B cell (primary cell): ENCODE data around the gene THBS3. TPM values are rescaled to one million over a fixed set of nuclear protein-coding genes. Genes with fewer than 3 reads are reported as not detected.

Source experiments
- ATAC-seq: fragments of 200-7000 bp; cut with Tn5 transposase; one replicate; pipeline ENCODE4 v1.10.0; 2021; ENCODE audit warnings: low read depth, mild to moderate bottlenecking, moderate number of reproducible peaks, moderate library complexity
- CTCF ChIA-PET: fragments of 350-600 bp; sonication (Branson Sonifier 250); formaldehyde crosslinking; loops from one replicate; lab custom pipeline; 2021; ENCODE audit warnings: antibody characterized with exemption, inconsistent platforms; lab: Charles Lee
- POLR2A ChIA-PET: fragments of 350-600 bp; sonication (Branson Sonifier 250); formaldehyde crosslinking; loops from one replicate; lab custom pipeline; 2021; ENCODE audit warnings: antibody characterized with exemption; lab: Charles Lee
- DNase-seq: peaks from one replicate; pipeline ENCODE4 v3.0.0; 2013
- H2AFZ ChIP-seq: 2 replicates; pipeline ENCODE4 v1.6.1; 2012; ENCODE audit warnings: mild to moderate bottlenecking, low read depth, low read length; ENCODE audit not compliant: insufficient read depth, poor library complexity, severe bottlenecking
- H3K27ac ChIP-seq, 2 donors: 1 replicate in 1 of 2; 2 replicates in 1 of 2; pipeline ENCODE4 v1.5.1; 2012 to 2013; ENCODE audit warnings: low read length in 2 of 2, mild to moderate bottlenecking in 2 of 2, moderate library complexity in 1 of 2
- H3K27me3 ChIP-seq, 4 experiments: fragments of 200-600 bp in 1 of 4; sonication (generic) in 1 of 4; replicated peaks in 1 of 4; 1 replicate in 2 of 4; 2 replicates in 2 of 4; pipeline versions ENCODE4 v1.6.1 to v1.7.0; 2013 to 2016; ENCODE audit warnings: low read length in 3 of 4, mild to moderate bottlenecking in 2 of 4, mixed read lengths in 1 of 4, moderate library complexity in 1 of 4; ENCODE audit not compliant: insufficient read depth in 4 of 4, control insufficient read depth in 3 of 4; ENCODE audit errors: control extremely low read depth in 1 of 4
- H3K36me3 ChIP-seq, 2 experiments: replicated peaks in 1 of 2; 1 replicate in 1 of 2; 2 replicates in 1 of 2; pipeline versions ENCODE4 v1.6.1 to v1.7.1; 2013; ENCODE audit warnings: low read length in 1 of 2; ENCODE audit not compliant: insufficient read depth in 2 of 2, control insufficient read depth in 1 of 2; ENCODE audit errors: control extremely low read depth in 1 of 2, extremely low read depth in 1 of 2
- H3K4me1 ChIP-seq, 2 donors: fragments of 200-600 bp in 1 of 2; sonication (generic) in 1 of 2; 1 replicate in 1 of 2; 2 replicates in 1 of 2; pipeline versions ENCODE4 v1.5.1 to v1.6.1; 2013 to 2017; ENCODE audit warnings: low read length in 2 of 2; ENCODE audit not compliant: control insufficient read depth in 2 of 2, insufficient read depth in 2 of 2
- H3K4me2 ChIP-seq: replicated peaks from 2 replicates; pipeline ENCODE3; 2012; ENCODE audit warnings: mild to moderate bottlenecking, low read depth, low read length; ENCODE audit not compliant: poor library complexity, severe bottlenecking
- H3K4me3 ChIP-seq, 5 experiments: fragments of 200-600 bp in 1 of 5; sonication (generic) in 1 of 5; 1 replicate in 3 of 5; 2 replicates in 2 of 5; pipeline versions ENCODE4 v1.5.1 to v1.7.0; 2011 to 2016; ENCODE audit warnings: low read length in 4 of 5, mild to moderate bottlenecking in 4 of 5, low read depth in 2 of 5, control low read depth in 1 of 5, moderate library complexity in 1 of 5; ENCODE audit not compliant: insufficient read depth in 1 of 5; ENCODE audit errors: control extremely low read depth in 1 of 5, extremely low read depth in 1 of 5
- H3K79me2 ChIP-seq: fragments of 200-600 bp; sonication (generic); one replicate; pipeline ENCODE4 v1.6.0; 2016; ENCODE audit warnings: low read length; ENCODE audit not compliant: control insufficient read depth, insufficient read depth
- H3K9ac ChIP-seq: fragments of 200-600 bp; sonication (generic); 2 replicates; pipeline ENCODE4 v1.6.1; 2017; ENCODE audit warnings: mild to moderate bottlenecking, low read length, moderate library complexity
- H3K9me3 ChIP-seq, 3 donors: one replicate each; pipeline versions ENCODE4 v1.6.1 to v1.7.1; 2013; ENCODE audit warnings: low read length in 2 of 3; ENCODE audit not compliant: control insufficient read depth in 2 of 3, insufficient read depth in 1 of 3; ENCODE audit errors: control extremely low read depth in 1 of 3
- H4K20me1 ChIP-seq: 2 replicates; pipeline ENCODE4 v1.6.0; 2012; ENCODE audit warnings: mild to moderate bottlenecking, low read length; ENCODE audit not compliant: insufficient read depth, control insufficient read depth, poor library complexity, severe bottlenecking
- H3K27ac Mint-ChIP-seq: one replicate; pipeline ENCODE4 v1.8.0; 2021; ENCODE audit warnings: mixed read lengths
- H3K27me3 Mint-ChIP-seq: one replicate; pipeline ENCODE4 v1.8.0; 2021; ENCODE audit warnings: mixed read lengths
- H3K4me1 Mint-ChIP-seq: one replicate; pipeline ENCODE4 v1.8.0; 2021; ENCODE audit warnings: mixed read lengths
- H3K4me3 Mint-ChIP-seq: one replicate; pipeline ENCODE4 v1.8.0; 2021; ENCODE audit warnings: mixed read lengths
- H3K9me3 Mint-ChIP-seq: one replicate; pipeline ENCODE4 v1.8.0; 2022; ENCODE audit warnings: mixed read lengths; ENCODE audit not compliant: insufficient read depth
- EZH2 ChIP-seq: IDR thresholded peaks from 2 replicates; pipeline ENCODE4 v1.6.1; 2012; ENCODE audit warnings: borderline replicate concordance, low read depth, mild to moderate bottlenecking, moderate library complexity, low read length; ENCODE audit not compliant: insufficient read depth, poor library complexity, severe bottlenecking
- WGBS: methylation state at CpG from one replicate; pipeline ENCODE4 v1.1.5; 2013; ENCODE audit warnings: missing lambda C conversion rate; ENCODE audit not compliant: insufficient coverage; 5-methylcytosine and 5-hydroxymethylcytosine counted together
- intact Hi-C: fragments of 100-400 bp; cut with micrococcal nuclease; formaldehyde crosslinking; loops from one replicate; pipeline ENCODE4 v1.10.0; 2022
- polyA plus RNA-seq: library from polyadenylated mRNA; depleted of rRNA; stranded (reverse); fragments of >200 nt; gene quantifications from 2 replicates; pipeline ENCODE4 v1.2.3, GENCODE V29; 2012
- total RNA-seq, 2 donors: library from RNA; stranded (reverse); fragments of 120-200 nt in 1 of 2; gene quantifications; 1 replicate in 1 of 2; 2 replicates in 1 of 2; pipeline versions ENCODE4 v1.2.3 to v1.2.4, GENCODE V29; 2013 to 2022
- TF ChIP-seq, protein P1 (sequence below): fragments of 200-600 bp; IDR thresholded peaks from one replicate; pipeline ENCODE4 v1.8.0; 2022; ENCODE audit warnings: antibody characterized with exemption, mild to moderate bottlenecking

The THBS3 gene
- total and polyA plus RNA-seq, 2 donors (not counting 1 experiment from before 2014, with no cell fraction given): 28.0 to 28.6 TPM

DNA sequence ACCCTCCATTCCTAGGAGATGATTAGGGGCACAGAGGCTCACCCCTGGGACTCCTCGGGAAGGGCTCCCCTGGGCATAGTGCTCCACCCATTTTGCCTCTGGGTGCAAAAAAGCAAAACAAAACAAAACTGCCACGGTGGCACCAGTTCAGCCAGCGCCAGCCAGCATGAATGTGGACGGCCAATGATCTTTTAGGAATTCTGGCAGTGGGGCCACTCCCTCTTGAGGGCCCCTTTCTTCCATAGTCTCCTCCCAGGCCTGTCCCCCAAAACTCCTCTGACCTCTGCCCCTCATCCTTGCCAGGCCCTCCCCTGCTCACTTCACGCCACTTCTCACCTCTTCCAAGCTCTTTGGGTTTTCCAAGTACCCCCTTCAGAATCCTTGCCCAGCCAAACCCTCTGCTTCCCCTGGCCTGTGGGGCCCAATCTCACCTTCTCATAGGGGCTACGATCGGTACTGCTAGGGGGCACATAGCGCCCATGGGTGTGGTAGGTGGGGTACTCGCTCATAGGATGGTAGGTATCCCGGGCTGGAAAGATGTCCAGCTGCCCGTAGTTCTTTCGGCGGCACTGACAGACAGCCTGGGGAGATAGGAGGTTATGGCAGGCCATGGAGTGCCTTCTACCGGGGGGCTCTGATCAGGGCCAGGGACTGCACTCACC, 20.8 kb downstream of the THBS3 start:
- CTCF ChIA-PET: interaction anchor here (1.8 to 2.4 kb wide), 2 partner anchors 13 to 21 kb away, joined by 4 to 11 read pairs; partner anchors contain the start of gene THBS3
- H3K4me3 Mint-ChIP-seq: no peak overlapping the region
- ATAC-seq: no peak
- no peaks in the 10 kb centered on the region for H4K20me1 ChIP-seq
- H3K4me1 Mint-ChIP-seq: peaks cover 28% of the 10 kb centered on the region
- peaks cover 18 to 31% of the 10 kb centered on the region in 2 donors for H3K4me1 ChIP-seq
- no peak for DNase-seq
- H3K27me3 ChIP-seq: no peaks in the 10 kb centered on the region
- no peak overlapping the region for H3K9ac ChIP-seq
- H3K36me3 ChIP-seq: no peaks in the 10 kb centered on the region
- WGBS: 88% methylated on average over 12 of the region's 14 CpGs
- H3K27me3 Mint-ChIP-seq: no peaks in the 10 kb centered on the region
- no peaks in the 10 kb centered on the region for H3K79me2 ChIP-seq
- H3K4me2 ChIP-seq: no peak overlapping the region
- POLR2A ChIA-PET: no interaction called here
- H3K4me3 ChIP-seq: no peak overlapping the region
- peak overlapping the region; percentile 3 for H3K27ac Mint-ChIP-seq
- no peaks in the 10 kb centered on the region for H3K9me3 Mint-ChIP-seq
- intact Hi-C loops: no loop called here
- no peak for TF ChIP-seq EZH2
- TF ChIP-seq, protein P1, sequence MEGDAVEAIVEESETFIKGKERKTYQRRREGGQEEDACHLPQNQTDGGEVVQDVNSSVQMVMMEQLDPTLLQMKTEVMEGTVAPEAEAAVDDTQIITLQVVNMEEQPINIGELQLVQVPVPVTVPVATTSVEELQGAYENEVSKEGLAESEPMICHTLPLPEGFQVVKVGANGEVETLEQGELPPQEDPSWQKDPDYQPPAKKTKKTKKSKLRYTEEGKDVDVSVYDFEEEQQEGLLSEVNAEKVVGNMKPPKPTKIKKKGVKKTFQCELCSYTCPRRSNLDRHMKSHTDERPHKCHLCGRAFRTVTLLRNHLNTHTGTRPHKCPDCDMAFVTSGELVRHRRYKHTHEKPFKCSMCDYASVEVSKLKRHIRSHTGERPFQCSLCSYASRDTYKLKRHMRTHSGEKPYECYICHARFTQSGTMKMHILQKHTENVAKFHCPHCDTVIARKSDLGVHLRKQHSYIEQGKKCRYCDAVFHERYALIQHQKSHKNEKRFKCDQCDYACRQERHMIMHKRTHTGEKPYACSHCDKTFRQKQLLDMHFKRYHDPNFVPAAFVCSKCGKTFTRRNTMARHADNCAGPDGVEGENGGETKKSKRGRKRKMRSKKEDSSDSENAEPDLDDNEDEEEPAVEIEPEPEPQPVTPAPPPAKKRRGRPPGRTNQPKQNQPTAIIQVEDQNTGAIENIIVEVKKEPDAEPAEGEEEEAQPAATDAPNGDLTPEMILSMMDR: no peak
- H3K9me3 ChIP-seq: no peaks in the 10 kb centered on the region
- H3K27ac ChIP-seq: no peak overlapping the region
- no peak overlapping the region for H2AFZ ChIP-seq
